GM12878 (cell line): ENCODE results near the gene UBE3B. TPM values are rescaled to one million over a fixed set of nuclear protein-coding genes. Genes with fewer than 3 reads are reported as not detected.

Experiments
- BHLHE40 ChIP-seq, 2 experiments: fragments of 450-650 bp in 1 of 2; IDR thresholded peaks; 2 replicates each; pipeline ENCODE4 v1.6.1; 2011 to 2017; ENCODE audit warnings: low read depth in 2 of 2, borderline replicate concordance in 1 of 2, improper control_type of control experiment in 1 of 2, low read length in 1 of 2, mild to moderate bottlenecking in 1 of 2
- ELK1 ChIP-seq: IDR thresholded peaks from 2 replicates; pipeline ENCODE4 v1.6.1; 2012; ENCODE audit warnings: low read depth, low read length, improper control_type of control experiment
- GATAD2B ChIP-seq: fragments of 450-650 bp; conservative IDR thresholded peaks from 2 replicates; pipeline ENCODE4 v1.6.1; 2017; ENCODE audit warnings: low read depth, mild to moderate bottlenecking, moderate library complexity
- HCFC1 ChIP-seq: fragments of 150-350 bp; IDR thresholded peaks from 2 replicates; pipeline ENCODE4 v1.6.1; 2014; ENCODE audit warnings: low read length
- KDM1A ChIP-seq: fragments of 200-600 bp; sonication (generic); IDR thresholded peaks from 2 replicates; pipeline ENCODE4 v1.6.1; 2016; ENCODE audit warnings: borderline replicate concordance
- KLF5 ChIP-seq: fragments of 450-650 bp; IDR thresholded peaks from 2 replicates; pipeline ENCODE4 v1.6.1; 2014; ENCODE audit warnings: mild to moderate bottlenecking; ENCODE audit not compliant: partially characterized antibody
- LARP7 ChIP-seq: fragments of 450-650 bp; IDR thresholded peaks from 2 replicates; pipeline ENCODE4 v1.6.1; 2017; ENCODE audit warnings: mild to moderate bottlenecking
- NBN ChIP-seq: fragments of 450-650 bp; IDR thresholded peaks from 2 replicates; pipeline ENCODE4 v1.6.1; 2016
- NR2F1 ChIP-seq: fragments of 450-650 bp; conservative IDR thresholded peaks from 2 replicates; pipeline ENCODE4 v1.6.1; 2017; ENCODE audit warnings: mild to moderate bottlenecking
- RB1 ChIP-seq: fragments of 450-650 bp; formaldehyde crosslinking; IDR thresholded peaks from 2 replicates; pipeline ENCODE4 v1.6.1; 2017; ENCODE audit warnings: mild to moderate bottlenecking, borderline replicate concordance
- RCOR1 ChIP-seq: conservative IDR thresholded peaks from 2 replicates; pipeline ENCODE4 v1.6.1; 2012; ENCODE audit warnings: low read depth, low read length, improper control_type of control experiment
- RFX5 ChIP-seq: IDR thresholded peaks from 2 replicates; pipeline ENCODE4 v1.6.1; 2011; ENCODE audit warnings: low read depth, low read length, improper control_type of control experiment
- SUZ12 ChIP-seq: fragments of 200-600 bp; sonication (generic); IDR thresholded peaks from one replicate; pipeline ENCODE4 v1.6.1; 2018; ENCODE audit warnings: antibody characterized with exemption, mild to moderate bottlenecking; ENCODE audit not compliant: unreplicated experiment
- ZBTB4 ChIP-seq: fragments of 450-650 bp; formaldehyde crosslinking; IDR thresholded peaks from 2 replicates; pipeline ENCODE4 v1.4.0; 2022; ENCODE audit warnings: mild to moderate bottlenecking, moderate library complexity
- polyA plus RNA-seq, 11 experiments: library from polyadenylated mRNA; depleted of rRNA in 4 of 11; unstranded in 6 of 11; stranded (reverse) in 5 of 11; fragments of >200 nt; fragmentation: Nextera tagmentation in 4 of 11; fragmentation: Illumina TruSeq in 1 of 11; extraction: Ambion mirVana in 4 of 11; extraction: Trizol in 1 of 11; gene quantifications; 1 replicate in 1 of 11; 2 replicates in 10 of 11; pipeline versions ENCODE4 v1.2.1 to v1.2.3, GENCODE V29; 2011 to 2016; ENCODE audit warnings: inconsistent platforms in 2 of 11, missing spikeins in 2 of 11, low read depth in 1 of 11
- total RNA-seq, 4 experiments: library from RNA; depleted of rRNA in 3 of 4; stranded (reverse); fragments of >200 nt in 3 of 4; fragmentation: Illumina TruSeq in 1 of 4; extraction: Trizol in 1 of 4; gene quantifications; 2 replicates each; pipeline versions ENCODE4 v1.2.1 to v1.2.3, GENCODE V29; 2013 to 2021
- TF ChIP-seq, protein P1 (sequence below): fragments of 450-650 bp; IDR thresholded peaks from 2 replicates; pipeline ENCODE4 v1.6.1; 2017; ENCODE audit warnings: mild to moderate bottlenecking, moderate library complexity
- TF ChIP-seq, protein P2 (sequence below): IDR thresholded peaks from 2 replicates; pipeline ENCODE4 v1.6.1; 2011; ENCODE audit warnings: borderline replicate concordance, low read depth, mild to moderate bottlenecking, moderate library complexity, mixed read lengths, low read length; ENCODE audit not compliant: insufficient read depth; ENCODE audit errors: extremely low read length
- TF ChIP-seq, protein P3 (sequence below): fragments of 450-650 bp; IDR thresholded peaks from 2 replicates; pipeline ENCODE4 v1.6.1; 2018; ENCODE audit warnings: mild to moderate bottlenecking, low read depth, moderate library complexity; ENCODE audit not compliant: partially characterized antibody

UBE3B gene
- total and polyA plus RNA-seq, 10 of the 15 experiments (the other 5 are each of a cell fraction or from before 2014, with no cell fraction given): 7.4 to 25.3 (median 17.1) TPM

DNA sequence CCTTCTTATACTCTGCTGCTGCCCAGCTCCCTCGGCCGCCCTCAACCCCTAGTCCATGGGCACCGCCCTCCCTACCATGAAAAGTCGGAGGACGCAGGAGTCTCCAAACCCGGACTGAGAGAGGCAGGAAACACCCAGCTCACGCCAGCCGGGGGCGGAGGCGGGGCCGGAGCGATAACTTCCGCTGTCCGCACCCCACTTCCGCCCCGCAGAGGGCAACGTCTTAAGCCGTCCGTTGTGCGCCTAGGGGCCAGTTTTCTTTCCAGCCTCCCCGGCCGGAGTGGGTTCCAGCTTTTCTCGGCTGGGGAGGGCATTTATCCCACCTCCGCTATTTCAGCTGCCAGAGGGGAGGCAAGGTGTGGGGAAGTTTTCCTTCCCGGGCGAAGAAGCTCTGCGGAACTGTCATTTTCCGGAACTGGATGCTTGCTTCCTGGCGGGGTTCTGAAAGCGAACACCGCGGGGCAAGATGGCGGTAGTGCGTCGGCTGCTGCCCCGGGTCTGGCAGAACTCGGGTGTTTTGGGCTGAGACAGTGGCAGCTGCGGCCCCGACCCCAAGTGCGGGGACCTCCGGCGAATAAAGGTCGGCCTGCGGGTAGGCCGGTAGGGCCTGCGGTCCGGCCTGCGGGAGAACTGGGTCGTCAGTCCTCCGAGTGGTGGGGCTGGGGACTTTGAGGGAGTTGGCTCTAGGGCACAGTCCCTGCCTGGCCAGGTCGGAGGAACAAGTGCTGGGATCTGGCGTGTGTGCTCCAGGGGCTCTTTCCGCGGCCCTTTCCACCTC lies at the start of gene UBE3B, which contains the start of gene KCTD10 (continued):
- TF ChIP-seq, protein P1, sequence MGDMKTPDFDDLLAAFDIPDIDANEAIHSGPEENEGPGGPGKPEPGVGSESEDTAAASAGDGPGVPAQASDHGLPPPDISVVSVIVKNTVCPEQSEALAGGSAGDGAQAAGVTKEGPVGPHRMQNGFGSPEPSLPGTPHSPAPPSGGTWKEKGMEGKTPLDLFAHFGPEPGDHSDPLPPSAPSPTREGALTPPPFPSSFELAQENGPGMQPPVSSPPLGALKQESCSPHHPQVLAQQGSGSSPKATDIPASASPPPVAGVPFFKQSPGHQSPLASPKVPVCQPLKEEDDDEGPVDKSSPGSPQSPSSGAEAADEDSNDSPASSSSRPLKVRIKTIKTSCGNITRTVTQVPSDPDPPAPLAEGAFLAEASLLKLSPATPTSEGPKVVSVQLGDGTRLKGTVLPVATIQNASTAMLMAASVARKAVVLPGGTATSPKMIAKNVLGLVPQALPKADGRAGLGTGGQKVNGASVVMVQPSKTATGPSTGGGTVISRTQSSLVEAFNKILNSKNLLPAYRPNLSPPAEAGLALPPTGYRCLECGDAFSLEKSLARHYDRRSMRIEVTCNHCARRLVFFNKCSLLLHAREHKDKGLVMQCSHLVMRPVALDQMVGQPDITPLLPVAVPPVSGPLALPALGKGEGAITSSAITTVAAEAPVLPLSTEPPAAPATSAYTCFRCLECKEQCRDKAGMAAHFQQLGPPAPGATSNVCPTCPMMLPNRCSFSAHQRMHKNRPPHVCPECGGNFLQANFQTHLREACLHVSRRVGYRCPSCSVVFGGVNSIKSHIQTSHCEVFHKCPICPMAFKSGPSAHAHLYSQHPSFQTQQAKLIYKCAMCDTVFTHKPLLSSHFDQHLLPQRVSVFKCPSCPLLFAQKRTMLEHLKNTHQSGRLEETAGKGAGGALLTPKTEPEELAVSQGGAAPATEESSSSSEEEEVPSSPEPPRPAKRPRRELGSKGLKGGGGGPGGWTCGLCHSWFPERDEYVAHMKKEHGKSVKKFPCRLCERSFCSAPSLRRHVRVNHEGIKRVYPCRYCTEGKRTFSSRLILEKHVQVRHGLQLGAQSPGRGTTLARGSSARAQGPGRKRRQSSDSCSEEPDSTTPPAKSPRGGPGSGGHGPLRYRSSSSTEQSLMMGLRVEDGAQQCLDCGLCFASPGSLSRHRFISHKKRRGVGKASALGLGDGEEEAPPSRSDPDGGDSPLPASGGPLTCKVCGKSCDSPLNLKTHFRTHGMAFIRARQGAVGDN: no peak
- TF ChIP-seq SUZ12 (no peak), RFX5 (no peak), ELK1 (peak; percentile 72), KLF5 (peak; percentile 89), RB1 (peak; percentile 98; the same call in 1 of the 2 replicates), ZBTB4 (CRISPR knock-in tag) (no peak), BHLHE40 (IDR thresholded peaks at IDR 0.05; ENCODE audit: borderline replicate concordance in 1 of 2, low read depth in 2 of 2, low read length in 1 of 2) (peak in 1 of 2 experiments; percentile 27; a peak in 1 of 4 replicates), NR2F1 (peak; percentile 56), KDM1A (no peak), RCOR1 (0 out of 2 replicates have a peak, but pooled peaks have one; percentile 67), LARP7 (peak; percentile 86; the same call in 1 of the 2 replicates), NBN (peak; percentile 97), GATAD2B (peak; percentile 81), HCFC1 (peak; percentile 83)
- TF ChIP-seq, protein P2, sequence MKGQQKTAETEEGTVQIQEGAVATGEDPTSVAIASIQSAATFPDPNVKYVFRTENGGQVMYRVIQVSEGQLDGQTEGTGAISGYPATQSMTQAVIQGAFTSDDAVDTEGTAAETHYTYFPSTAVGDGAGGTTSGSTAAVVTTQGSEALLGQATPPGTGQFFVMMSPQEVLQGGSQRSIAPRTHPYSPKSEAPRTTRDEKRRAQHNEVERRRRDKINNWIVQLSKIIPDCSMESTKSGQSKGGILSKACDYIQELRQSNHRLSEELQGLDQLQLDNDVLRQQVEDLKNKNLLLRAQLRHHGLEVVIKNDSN: no peak
- TF ChIP-seq, protein P3, sequence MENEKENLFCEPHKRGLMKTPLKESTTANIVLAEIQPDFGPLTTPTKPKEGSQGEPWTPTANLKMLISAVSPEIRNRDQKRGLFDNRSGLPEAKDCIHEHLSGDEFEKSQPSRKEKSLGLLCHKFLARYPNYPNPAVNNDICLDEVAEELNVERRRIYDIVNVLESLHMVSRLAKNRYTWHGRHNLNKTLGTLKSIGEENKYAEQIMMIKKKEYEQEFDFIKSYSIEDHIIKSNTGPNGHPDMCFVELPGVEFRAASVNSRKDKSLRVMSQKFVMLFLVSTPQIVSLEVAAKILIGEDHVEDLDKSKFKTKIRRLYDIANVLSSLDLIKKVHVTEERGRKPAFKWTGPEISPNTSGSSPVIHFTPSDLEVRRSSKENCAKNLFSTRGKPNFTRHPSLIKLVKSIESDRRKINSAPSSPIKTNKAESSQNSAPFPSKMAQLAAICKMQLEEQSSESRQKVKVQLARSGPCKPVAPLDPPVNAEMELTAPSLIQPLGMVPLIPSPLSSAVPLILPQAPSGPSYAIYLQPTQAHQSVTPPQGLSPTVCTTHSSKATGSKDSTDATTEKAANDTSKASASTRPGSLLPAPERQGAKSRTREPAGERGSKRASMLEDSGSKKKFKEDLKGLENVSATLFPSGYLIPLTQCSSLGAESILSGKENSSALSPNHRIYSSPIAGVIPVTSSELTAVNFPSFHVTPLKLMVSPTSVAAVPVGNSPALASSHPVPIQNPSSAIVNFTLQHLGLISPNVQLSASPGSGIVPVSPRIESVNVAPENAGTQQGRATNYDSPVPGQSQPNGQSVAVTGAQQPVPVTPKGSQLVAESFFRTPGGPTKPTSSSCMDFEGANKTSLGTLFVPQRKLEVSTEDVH: peak; percentile 100
